MCF 10A (cell line): ENCODE results near the gene COL23A1. TPM values are rescaled to one million over a fixed set of nuclear protein-coding genes. Genes with fewer than 3 reads are reported as not detected.

Experiments
- BruUV-seq: library from RNA; stranded (reverse); fragments of 400-500 nt; replicated peaks from 2 replicates; lab custom pipeline; 2021; lab: Mats Ljungman, UMichigan
- CTCF ChIA-PET: fragments of 300-600 bp; sonication (Branson Sonifier 250); formaldehyde crosslinking; extraction: SDS; loops from one replicate; lab custom pipeline; 2021; ENCODE audit warnings: antibody characterized with exemption, inconsistent platforms; lab: Yijun Ruan, JAX
- POLR2A ChIA-PET: fragments of 300-600, 350-650 bp; sonication (Branson Sonifier 250); formaldehyde crosslinking; extraction: SDS; loops from one replicate; lab custom pipeline; 2020; ENCODE audit warnings: antibody characterized with exemption, inconsistent platforms; lab: Yijun Ruan, JAX
- DNase-seq: peaks from one replicate; pipeline ENCODE4 v3.0.0-alpha.2; 2018; ENCODE audit not compliant: unreplicated experiment
- H3K27ac Mint-ChIP-seq: one replicate; pipeline ENCODE4 v1.8.0; 2022; ENCODE audit warnings: mild to moderate bottlenecking, low read depth, mixed read lengths; ENCODE audit not compliant: unreplicated experiment
- H3K27me3 Mint-ChIP-seq: one replicate; pipeline ENCODE4 v1.8.0; 2022; ENCODE audit warnings: mixed read lengths; ENCODE audit not compliant: insufficient read depth, unreplicated experiment
- H3K36me3 Mint-ChIP-seq: one replicate; pipeline ENCODE4 v1.8.0; 2022; ENCODE audit warnings: mild to moderate bottlenecking, moderate library complexity, mixed read lengths; ENCODE audit not compliant: insufficient read depth, unreplicated experiment
- H3K4me1 Mint-ChIP-seq: one replicate; pipeline ENCODE4 v1.8.0; 2022; ENCODE audit warnings: mixed read lengths; ENCODE audit not compliant: insufficient read depth, unreplicated experiment
- H3K4me3 Mint-ChIP-seq: one replicate; pipeline ENCODE4 v1.8.0; 2022; ENCODE audit warnings: mild to moderate bottlenecking, moderate library complexity, mixed read lengths; ENCODE audit not compliant: unreplicated experiment
- H3K9me3 Mint-ChIP-seq: one replicate; pipeline ENCODE4 v1.8.0; 2022; ENCODE audit warnings: mixed read lengths; ENCODE audit not compliant: unreplicated experiment
- CTCF ChIP-seq: fragments of 200-600 bp; IDR thresholded peaks from one replicate; pipeline ENCODE4 v1.8.0; 2022; ENCODE audit warnings: antibody characterized with exemption, mild to moderate bottlenecking; ENCODE audit not compliant: unreplicated experiment
- intact Hi-C: fragments of 100-400 bp; cut with micrococcal nuclease; formaldehyde crosslinking; loops from 2 replicates; pipeline ENCODE4 v1.14.1; 2022
- total RNA-seq: library from RNA; stranded (reverse); gene quantifications from 2 replicates; pipeline ENCODE4 v1.2.3, GENCODE V29; 2022

The COL23A1 gene
- total RNA-seq, 1 experiment from 2014 or later, result not detected

DNA sequence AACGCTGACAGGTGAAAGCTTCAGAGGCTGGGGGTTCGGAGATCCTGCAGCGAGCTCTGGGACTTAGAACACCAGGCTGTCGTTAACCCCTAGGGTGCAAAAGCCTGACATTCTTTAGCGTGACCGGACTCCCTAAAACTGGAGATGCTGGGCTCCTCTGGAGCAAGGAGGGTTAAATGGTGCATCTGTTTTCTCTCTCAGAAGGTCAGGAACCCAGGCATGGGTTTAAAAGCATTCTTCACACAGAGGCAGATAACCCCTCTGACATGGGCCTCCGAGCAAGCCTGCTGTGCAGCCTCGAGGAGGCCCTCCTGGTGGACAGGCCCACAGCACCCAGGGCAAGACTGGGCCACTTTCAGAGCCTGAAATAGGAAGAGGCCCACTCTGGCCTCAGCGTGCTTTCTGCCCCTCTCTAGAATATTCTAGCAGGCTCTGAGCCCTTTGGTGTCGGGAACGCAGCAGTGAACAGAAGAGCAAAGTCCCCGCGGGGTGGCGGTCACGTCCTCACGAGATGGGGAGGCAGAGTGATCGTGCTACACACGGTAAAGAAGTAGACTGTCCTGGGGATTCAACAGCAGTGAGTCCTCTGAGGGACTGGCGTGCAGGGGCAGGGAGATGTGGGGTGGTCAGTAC, 124.8 kb downstream of the COL23A1 start:
- DNase-seq, result no peak
- intact Hi-C loops, result no loop called here
- ChIA-PET POLR2A (no interaction called here), CTCF (interaction anchor here (0.6 kb wide), 1 partner anchor 462 kb away, joined by 4 read pairs; no protein-coding TSS in a partner anchor)
- H3K4me1 Mint-ChIP-seq, result peaks cover 17% of the 10 kb centered on the region
- H3K27ac Mint-ChIP-seq, result no peak overlapping the region
- no peak for TF ChIP-seq CTCF
- BruUV-seq, result no TSS peak
- no peak overlapping the region for H3K4me3 Mint-ChIP-seq
- no peaks in the 10 kb centered on the region for H3K27me3 Mint-ChIP-seq
- H3K36me3 Mint-ChIP-seq, result no peaks in the 10 kb centered on the region
- H3K9me3 Mint-ChIP-seq, result no peaks in the 10 kb centered on the region

DNA sequence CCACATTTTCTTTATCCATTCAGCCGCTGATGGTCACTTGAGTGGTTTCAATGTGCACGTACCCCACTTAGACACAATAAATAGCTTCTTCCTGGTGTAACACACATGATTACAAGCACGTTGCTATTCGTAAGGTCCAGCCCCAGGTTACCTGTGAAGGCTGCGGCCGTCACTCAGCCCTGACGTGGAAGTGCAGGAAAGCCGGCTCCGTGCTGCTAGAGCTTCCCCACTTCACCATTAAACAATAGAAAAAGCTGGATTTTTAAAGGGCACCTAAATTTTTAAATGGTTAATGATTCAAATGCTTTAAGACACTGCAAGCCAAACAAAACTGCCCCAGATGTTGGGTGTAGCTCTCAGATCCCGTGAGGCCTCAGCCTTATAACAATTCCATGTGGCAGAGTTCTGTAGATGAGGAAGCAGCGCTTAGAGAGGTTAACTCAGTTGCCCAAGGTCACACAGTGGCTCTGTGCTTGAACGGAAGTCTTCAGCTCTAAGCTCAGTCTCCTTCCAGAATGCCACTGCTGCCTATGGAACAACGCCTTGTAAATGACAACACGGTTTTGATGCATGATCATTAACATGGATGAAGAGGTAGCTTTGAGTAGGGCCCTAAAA, 125.7 kb downstream of the COL23A1 start:
- H3K9me3 Mint-ChIP-seq, result no peaks in the 10 kb centered on the region
- DNase-seq, result no peak
- no peak overlapping the region for H3K4me3 Mint-ChIP-seq
- no peaks in the 10 kb centered on the region for H3K36me3 Mint-ChIP-seq
- H3K27me3 Mint-ChIP-seq, result no peaks in the 10 kb centered on the region
- intact Hi-C loops, result loop anchor here (5.0 kb wide), 1 partner anchor 373 kb away; no protein-coding TSS in a partner anchor
- BruUV-seq, result no TSS peak
- no peak overlapping the region for H3K27ac Mint-ChIP-seq
- POLR2A ChIA-PET, result no interaction called here
- no peak for TF ChIP-seq CTCF
- CTCF ChIA-PET, result interaction anchor here (0.5 to 2.5 kb wide), 6 partner anchors 14 to 970 kb away, joined by 3 to 8 read pairs (median 3); no protein-coding TSS in a partner anchor
- peaks cover 17% of the 10 kb centered on the region for H3K4me1 Mint-ChIP-seq

GRCh38 chr5:178463321-178464155, 126.7 kb downstream of the COL23A1 start:
- Mint-ChIP-seq H3K27me3 (no peaks in the 10 kb centered on the region), H3K27ac (no peak overlapping the region), H3K4me3 (no peak overlapping the region), H3K4me1 (peaks cover 17% of the 10 kb centered on the region), H3K36me3 (no peaks in the 10 kb centered on the region), H3K9me3 (no peaks in the 10 kb centered on the region)
- no TSS peak for BruUV-seq
- no peak for DNase-seq
- ChIA-PET POLR2A (interaction anchor here (0.6 kb wide), 1 partner anchor 64 kb away, joined by 3 read pairs; no protein-coding TSS in a partner anchor), CTCF (interaction anchor here (0.5 to 3.8 kb wide), 8 partner anchors 17 to 180 kb away, joined by 3 to 9 read pairs (median 4); no protein-coding TSS in a partner anchor)
- TF ChIP-seq CTCF, result no peak
- intact Hi-C loops, result loop anchor here (5.0 kb wide), 1 partner anchor 374 kb away; no protein-coding TSS in a partner anchor
